ENCODE data around the gene RAD9A.
A peak's percentile ranks its signal among the peaks of the same experiment; 100 is the strongest.

Gene RAD9A

DNA sequence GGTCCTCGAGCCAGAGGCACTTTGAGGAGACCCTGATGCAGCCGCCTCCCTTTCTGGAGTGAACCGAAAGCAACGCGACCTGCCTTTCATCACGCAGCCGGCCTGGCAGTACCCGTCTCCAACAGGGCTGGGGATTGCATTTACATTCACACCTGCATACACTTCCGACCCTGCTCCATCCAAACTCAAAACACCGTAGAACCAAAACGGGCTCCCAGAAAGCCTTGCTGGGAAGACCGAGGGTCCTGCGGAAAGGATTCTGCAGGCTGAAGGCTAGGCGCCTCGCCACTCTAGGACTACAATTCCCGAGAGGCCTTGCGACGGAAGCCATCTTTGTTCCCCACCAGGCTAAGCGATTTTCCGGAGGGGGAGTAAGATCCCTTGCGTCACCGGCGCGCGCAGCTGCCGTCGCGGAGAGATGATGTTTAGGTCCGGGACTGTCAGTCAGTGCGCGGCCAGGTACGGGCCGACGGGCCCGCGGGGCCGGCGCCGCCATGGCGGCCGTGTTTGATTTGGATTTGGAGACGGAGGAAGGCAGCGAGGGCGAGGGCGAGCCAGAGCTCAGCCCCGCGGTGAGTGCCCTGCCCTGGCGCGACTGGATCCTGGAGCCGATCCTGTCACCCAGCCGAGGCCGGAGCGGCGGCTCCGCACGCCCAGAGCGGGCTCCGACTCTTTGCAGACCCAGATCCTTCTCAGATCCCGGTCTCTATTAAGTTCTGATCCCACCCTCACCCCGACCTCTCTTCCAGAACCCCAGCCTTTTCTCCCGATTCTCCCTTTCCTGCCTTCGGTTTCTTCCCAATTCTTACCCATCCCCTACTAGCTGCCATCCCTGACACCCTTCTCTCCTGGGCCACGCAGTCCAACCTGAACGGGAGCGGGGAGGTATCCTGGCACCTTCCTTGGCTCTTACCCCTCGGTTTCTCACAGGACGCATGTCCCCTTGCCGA lies 36.5 kb downstream of the RAD9A start, which contains the start of gene RPS6KB2:
RPS6KB2 (plus strand) TSS at position 443 of the 950 bp plus-strand sequence; CDS start at position 495, 52 bp downstream.
- peak; percentile 97 for DNase-seq (ENCODE audit: low spot score)

DNA sequence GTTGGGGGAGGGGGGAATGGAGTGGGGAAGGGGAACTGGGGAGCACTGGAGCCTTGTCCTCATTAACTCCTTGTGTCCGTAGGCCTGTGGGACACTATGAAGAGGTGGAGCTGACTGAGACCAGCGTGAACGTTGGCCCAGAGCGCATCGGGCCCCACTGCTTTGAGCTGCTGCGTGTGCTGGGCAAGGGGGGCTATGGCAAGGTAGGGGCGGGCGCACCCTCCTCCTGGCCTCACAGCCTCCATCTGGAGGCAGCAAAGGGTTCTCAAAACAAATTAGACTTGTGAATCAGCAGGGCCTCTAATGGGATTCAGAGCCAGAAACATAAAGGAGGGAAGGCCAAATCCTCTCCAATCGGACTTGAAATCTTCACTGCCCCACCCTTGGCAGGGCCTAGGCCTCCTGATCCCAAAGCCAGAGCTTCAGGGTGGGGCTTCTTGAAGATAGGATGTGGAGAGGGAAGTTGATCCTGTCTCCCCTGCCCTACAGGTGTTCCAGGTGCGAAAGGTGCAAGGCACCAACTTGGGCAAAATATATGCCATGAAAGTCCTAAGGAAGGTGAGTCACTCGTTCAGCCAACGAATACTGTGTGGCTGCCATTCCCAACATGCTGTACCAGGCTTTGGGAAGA lies 37.4 kb downstream of the RAD9A start:
- no peak for DNase-seq (ENCODE audit: low spot score)

DNA sequence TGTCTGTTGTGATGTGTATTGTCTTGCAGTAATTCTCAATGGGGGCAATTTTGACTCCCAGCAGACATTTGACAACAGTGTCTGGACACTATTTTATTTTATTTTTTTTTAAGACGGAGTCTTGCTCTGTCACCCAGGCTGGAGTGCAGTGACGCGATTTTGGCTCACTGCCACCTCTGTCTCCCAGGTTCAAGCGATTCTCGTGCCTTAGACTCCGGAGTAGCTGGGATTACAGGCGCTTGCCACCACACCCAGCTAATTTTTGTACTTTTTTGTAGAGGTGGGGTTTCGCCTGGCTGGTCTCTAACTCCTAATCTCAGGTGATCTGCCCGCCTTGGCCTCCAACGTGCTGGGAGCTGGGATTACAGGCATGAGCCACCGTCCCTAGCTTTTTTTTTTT lies 37.9 kb downstream of the RAD9A start:
- DNase-seq (ENCODE audit: low spot score), result no peak

- no peak for DNase-seq (ENCODE audit: low spot score)
These were observed 39.8 kb downstream of the RAD9A start for GRCh38 chr11:67431346-67432249.

- no peak for DNase-seq (ENCODE audit: low spot score)
These were observed 41.0 kb downstream of the RAD9A start for GRCh38 chr11:67432655-67433349.

- no peak for DNase-seq (ENCODE audit: low spot score)
These were observed 42.0 kb downstream of the RAD9A start for GRCh38 chr11:67433536-67434394.

- no peak for DNase-seq (ENCODE audit: low spot score)
These were observed 42.7 kb downstream of the RAD9A start for GRCh38 chr11:67434395-67434881.

GRCh38 chr11:67435031-67435726 lies 43.4 kb downstream of the RAD9A start:
- no peak for DNase-seq (ENCODE audit: low spot score)

- DNase-seq (ENCODE audit: low spot score), result no peak
These were observed 44.1 kb downstream of the RAD9A start for GRCh38 chr11:67435727-67436458.

DNA sequence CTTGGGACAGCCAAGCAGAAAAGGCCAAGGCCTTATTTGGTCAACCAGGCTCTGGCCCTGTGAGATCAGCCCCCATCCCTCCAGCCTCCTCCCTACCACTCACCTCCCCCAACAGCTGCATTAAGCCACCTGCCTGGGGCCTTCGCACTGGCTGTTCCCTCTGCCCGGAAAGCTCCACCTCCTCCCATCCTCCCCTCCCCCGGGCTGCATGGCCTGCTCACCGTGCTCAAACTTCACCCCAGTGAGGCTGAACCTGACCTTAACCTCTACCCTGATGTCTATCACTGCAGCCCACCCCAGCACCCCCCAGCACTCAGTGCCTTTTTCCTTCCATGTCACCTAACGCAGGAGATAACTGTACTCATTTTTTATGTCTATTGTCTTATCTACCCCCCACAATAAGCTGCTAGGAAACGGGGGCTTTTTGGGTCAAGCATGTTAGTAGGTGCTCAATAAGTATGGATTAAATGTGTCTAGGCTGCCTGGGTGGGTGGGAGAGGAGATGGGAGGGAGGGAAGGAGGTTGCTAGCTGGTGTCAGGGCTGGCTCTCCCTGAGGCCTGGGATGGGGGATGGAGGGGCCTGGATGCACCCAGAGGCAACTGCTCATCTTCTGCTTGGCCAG lies 44.8 kb downstream of the RAD9A start:
- DNase-seq (ENCODE audit: low spot score), result no peak

- no peak for DNase-seq (ENCODE audit: low spot score)
These were observed 45.5 kb downstream of the RAD9A start, which contains the start of gene PTPRCAP for GRCh38 chr11:67437082-67437808. PTPRCAP (minus strand) TSS chr11:67437682; CDS start chr11:67437619, 63 bp downstream.

GRCh38 chr11:67437809-67438157 lies 46.0 kb downstream of the RAD9A start:
- DNase-seq (ENCODE audit: low spot score), result no peak

GRCh38 chr11:67438158-67438902 lies 46.5 kb downstream of the RAD9A start:
- DNase-seq (ENCODE audit: low spot score), result no peak

DNA sequence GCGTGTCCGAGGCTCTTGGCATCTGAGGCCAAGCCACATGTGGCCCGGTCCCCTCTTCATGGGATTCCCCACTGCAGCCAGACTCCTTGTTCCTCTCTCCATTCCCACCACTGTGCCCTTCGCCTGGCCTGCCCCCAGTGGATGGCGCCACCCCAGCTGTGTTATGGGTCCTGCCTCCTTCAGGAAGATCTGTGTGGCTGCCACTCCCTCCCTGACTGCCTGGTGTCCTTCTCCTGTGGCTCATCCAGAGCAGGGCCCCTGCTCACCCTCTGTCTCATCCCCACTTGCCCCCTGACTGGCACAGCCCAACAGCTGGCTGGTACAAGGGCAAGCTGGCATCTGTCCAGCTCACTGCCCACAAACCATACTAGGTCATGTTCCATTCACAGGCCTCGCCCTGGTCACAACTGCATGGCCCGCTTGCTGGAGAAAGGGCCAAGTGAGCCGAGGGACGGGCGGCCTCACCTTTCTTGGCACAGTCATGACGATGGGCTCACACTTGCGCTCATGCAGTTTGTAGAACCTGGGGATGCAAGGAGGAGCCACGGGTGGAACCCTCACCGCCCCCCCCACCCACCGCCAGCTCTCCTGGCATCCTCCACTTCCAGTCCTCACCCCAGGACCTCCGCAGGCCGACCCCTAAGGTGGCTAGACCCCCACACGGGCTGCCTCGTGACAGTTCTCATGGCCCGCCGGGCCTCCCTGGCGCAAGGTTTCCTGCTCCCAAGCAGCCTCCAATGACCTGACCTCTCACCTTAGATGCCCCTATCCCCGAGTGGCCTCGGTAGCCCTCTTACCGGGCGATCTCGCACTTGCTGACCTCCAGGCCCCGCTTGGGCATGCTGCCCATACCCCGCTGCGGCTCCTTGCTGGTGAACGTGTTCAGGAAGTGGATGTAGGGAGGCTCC lies 47.8 kb downstream of the RAD9A start:
- DNase-seq (ENCODE audit: low spot score), result no peak

GRCh38 chr11:67440229-67441097 lies 48.7 kb downstream of the RAD9A start:
- no peak for DNase-seq (ENCODE audit: low spot score)

Data from globus pallidus (tissue), 1 donor.